Breast epithelium (tissue), 4 donors: ENCODE data around the gene ALK. TPM values are rescaled to one million over a fixed set of nuclear protein-coding genes. Genes with fewer than 3 reads are reported as not detected.

Experiments
- DNase-seq, 2 donors: peaks; one replicate each; pipeline ENCODE4 v3.0.0-alpha.2; 2019; ENCODE audit warnings: low spot score in 2 of 2
- H3K27ac ChIP-seq, 2 donors: fragments of 200-600 bp; sonication (generic) in 1 of 2; one replicate each; pipeline ENCODE4 v1.5.1; 2016 to 2019; ENCODE audit warnings: mild to moderate bottlenecking in 1 of 2
- H3K27me3 ChIP-seq, 2 donors: fragments of 200-600 bp; sonication (generic) in 1 of 2; one replicate each; pipeline versions ENCODE4 v1.5.1 to v1.6.0; 2017 to 2019; ENCODE audit warnings: control low read depth in 1 of 2, mild to moderate bottlenecking in 1 of 2
- H3K36me3 ChIP-seq: fragments of 200-600 bp; one replicate; pipeline ENCODE4 v1.5.1; 2019
- H3K4me1 ChIP-seq, 2 donors: fragments of 200-600 bp; sonication (generic); one replicate each; pipeline ENCODE4 v1.5.1; 2016 to 2019; ENCODE audit warnings: control low read depth in 1 of 2
- H3K4me3 ChIP-seq, 3 donors: fragments of 200-600 bp; sonication (generic); 1 replicate in 2 of 3; 2 replicates in 1 of 3; pipeline ENCODE4 v1.5.1; 2016 to 2019; ENCODE audit warnings: mild to moderate bottlenecking in 3 of 3, moderate library complexity in 2 of 3
- H3K9me3 ChIP-seq, 2 donors: fragments of 200-600 bp; sonication (generic) in 1 of 2; one replicate each; pipeline ENCODE4 v1.5.1; 2016 to 2019; ENCODE audit warnings: control low read depth in 1 of 2
- CTCF ChIP-seq, 3 donors: fragments of 450-650 bp; IDR thresholded peaks; one replicate each; pipeline ENCODE4 v1.5.1; 2016 to 2017; ENCODE audit warnings: antibody characterized with exemption in 3 of 3, mild to moderate bottlenecking in 3 of 3, moderate library complexity in 3 of 3
- POLR2A ChIP-seq: fragments of 450-650 bp; IDR thresholded peaks from one replicate; pipeline ENCODE4 v1.6.1; 2016; ENCODE audit warnings: antibody characterized with exemption, mild to moderate bottlenecking, moderate library complexity
- POLR2AphosphoS5 ChIP-seq, 3 donors: sonication (generic); formaldehyde crosslinking; IDR thresholded peaks; one replicate each; pipeline ENCODE4 v1.6.1; 2017; ENCODE audit warnings: antibody characterized with exemption in 3 of 3
- intact Hi-C: fragments of 100-400 bp; cut with DNase I; formaldehyde crosslinking; loops from one replicate; pipeline ENCODE4 v1.15.1; 2023; ENCODE audit warnings: low total_unique reads
- total RNA-seq, 3 donors: library from RNA; depleted of rRNA; stranded (reverse); fragments of >200 nt; gene quantifications; one replicate each; pipeline ENCODE4 v1.1.0, GENCODE V29; 2016

Gene ALK
- total RNA-seq, 3 donors from 2014 or later = 0.33 to 5.6 (median 0.64) TPM

GRCh38 chr2:29703336-29703735, 218.1 kb downstream of the ALK start:
- Histone ChIP-seq H3K4me3 (no peak overlapping the region), H3K9me3 (no peaks in the 10 kb centered on the region)
- intact Hi-C loops = no loop called here

GRCh38 chr2:29702276-29702675, 219.1 kb downstream of the ALK start:
- TF ChIP-seq POLR2AphosphoS5 (IDR thresholded peaks at IDR 0.05) = no peak
- no peak for TF ChIP-seq CTCF (IDR thresholded peaks at IDR 0.05)
- no peak for TF ChIP-seq POLR2A
- Histone ChIP-seq H3K4me3 (no peak overlapping the region), H3K27ac (no peak overlapping the region), H3K9me3 (no peaks in the 10 kb centered on the region), H3K27me3 (no peaks in the 10 kb centered on the region), H3K36me3 (no peaks in the 10 kb centered on the region), H3K4me1 (no peaks in the 10 kb centered on the region)
- no peak for DNase-seq
- intact Hi-C loops = no loop called here

More at GRCh38 chr2:29703336-29703735, 218.1 kb downstream of the ALK start:
- H3K4me1 ChIP-seq = no peaks in the 10 kb centered on the region
- no peaks in the 10 kb centered on the region for H3K36me3 ChIP-seq
- H3K27ac ChIP-seq = no peak overlapping the region
- no peak for TF ChIP-seq POLR2A
- no peak for TF ChIP-seq CTCF (IDR thresholded peaks at IDR 0.05)
- TF ChIP-seq POLR2AphosphoS5 (IDR thresholded peaks at IDR 0.05) = no peak
- no peaks in the 10 kb centered on the region for H3K27me3 ChIP-seq
- no peak for DNase-seq

- Histone ChIP-seq H3K36me3 (no peaks in the 10 kb centered on the region), H3K4me3 (no peak overlapping the region), H3K27me3 (no peaks in the 10 kb centered on the region), H3K27ac (no peak overlapping the region), H3K4me1 (no peaks in the 10 kb centered on the region), H3K9me3 (no peaks in the 10 kb centered on the region)
- intact Hi-C loops = no loop called here
- no peak for DNase-seq
- TF ChIP-seq POLR2AphosphoS5 (IDR thresholded peaks at IDR 0.05) (no peak), CTCF (IDR thresholded peaks at IDR 0.05) (no peak), POLR2A (no peak)
Measured at GRCh38 chr2:29700560-29700959, 220.8 kb downstream of the ALK start.

GRCh38 chr2:29699045-29699444, 222.3 kb downstream of the ALK start:
- DNase-seq = no peak
- H3K36me3 ChIP-seq = no peaks in the 10 kb centered on the region
- intact Hi-C loops = no loop called here

GRCh38 chr2:29698216-29698615, 223.2 kb downstream of the ALK start:
- TF ChIP-seq POLR2A (no peak), CTCF (IDR thresholded peaks at IDR 0.05) (no peak)
- DNase-seq = no peak

More at GRCh38 chr2:29699045-29699444, 222.3 kb downstream of the ALK start:
- H3K4me1 ChIP-seq = no peaks in the 10 kb centered on the region
- H3K4me3 ChIP-seq = no peak overlapping the region
- no peaks in the 10 kb centered on the region for H3K27me3 ChIP-seq
- no peaks in the 10 kb centered on the region for H3K9me3 ChIP-seq
- no peak overlapping the region for H3K27ac ChIP-seq
- TF ChIP-seq POLR2A = no peak
- no peak for TF ChIP-seq CTCF (IDR thresholded peaks at IDR 0.05)
- no peak for TF ChIP-seq POLR2AphosphoS5 (IDR thresholded peaks at IDR 0.05)

More at GRCh38 chr2:29698216-29698615, 223.2 kb downstream of the ALK start:
- Histone ChIP-seq H3K36me3 (no peaks in the 10 kb centered on the region), H3K4me1 (no peaks in the 10 kb centered on the region), H3K27ac (no peak overlapping the region), H3K9me3 (no peaks in the 10 kb centered on the region), H3K27me3 (no peaks in the 10 kb centered on the region), H3K4me3 (no peak overlapping the region)
- intact Hi-C loops = no loop called here
